HG02852 (cell line): ENCODE measurements around the gene ZCCHC12.

ENCODE experiments used
- ATAC-seq: cut with Tn5 transposase; IDR thresholded peaks from one replicate; pipeline ENCODE4 v1.9.1; 2021; ENCODE audit warnings: mild to moderate bottlenecking, moderate library complexity; ENCODE audit not compliant: unreplicated experiment

ZCCHC12 gene

GRCh38 chrX:118865231-118865630, 41.6 kb downstream of the ZCCHC12 start:
- no peak for ATAC-seq

GRCh38 chrX:118867251-118867650, 43.6 kb downstream of the ZCCHC12 start:
- ATAC-seq, result no peak

GRCh38 chrX:118872102-118872566, 48.5 kb downstream of the ZCCHC12 start:
- no peak for ATAC-seq
